Neural cell (in vitro differentiated cells): ENCODE data around the gene CGNL1. TPM values are rescaled to one million over a fixed set of nuclear protein-coding genes. Genes with fewer than 3 reads are reported as not detected.

Experiments used
- H2AFZ ChIP-seq: fragments of 200-600, 300-800 bp; sonication (generic), shearing (Covaris generic); 2 replicates; pipeline ENCODE4 v1.6.0; 2014; ENCODE audit warnings: low read depth, mild to moderate bottlenecking, antibody characterized with exemption, low read length, moderate library complexity
- H3F3A ChIP-seq: fragments of 200-600 bp; shearing (Covaris generic); 2 replicates; pipeline ENCODE4 v1.6.1; 2016; ENCODE audit warnings: mild to moderate bottlenecking, moderate library complexity, mixed read lengths, antibody characterized with exemption, low read length; ENCODE audit not compliant: insufficient read depth, poor library complexity, severe bottlenecking
- H3K27ac ChIP-seq: fragments of 200-600, 300-800 bp; sonication (generic), shearing (Covaris generic); 2 replicates; pipeline ENCODE4 v1.5.1; 2014; ENCODE audit warnings: mild to moderate bottlenecking, low read length, moderate library complexity
- H3K27me3 ChIP-seq: fragments of 300-800, 200-600 bp; sonication (generic), shearing (Covaris generic); 2 replicates; pipeline ENCODE4 v1.6.0; 2014; ENCODE audit warnings: mild to moderate bottlenecking, low read depth, low read length, moderate library complexity; ENCODE audit not compliant: insufficient read depth
- H3K36me3 ChIP-seq: fragments of 300-800, 200-600 bp; sonication (generic), shearing (Covaris generic); 2 replicates; pipeline ENCODE4 v1.5.1; 2014; ENCODE audit warnings: mild to moderate bottlenecking, antibody characterized with exemption, low read length, moderate library complexity; ENCODE audit not compliant: insufficient read depth
- H3K4me2 ChIP-seq: fragments of 300-800, 200-600 bp; sonication (generic), shearing (Covaris generic); 2 replicates; pipeline ENCODE4 v1.6.0; 2014; ENCODE audit warnings: mild to moderate bottlenecking, low read length
- H3K4me3 ChIP-seq: fragments of 300-800, 200-600 bp; sonication (generic), shearing (Covaris generic); 2 replicates; pipeline ENCODE4 v1.5.1; 2014; ENCODE audit warnings: mild to moderate bottlenecking, low read length, moderate library complexity
- H3K79me2 ChIP-seq: fragments of 200-600 bp; shearing (Covaris generic); replicated peaks from 2 replicates; pipeline ENCODE4 v1.6.0; 2014; ENCODE audit warnings: mild to moderate bottlenecking, low read length, moderate library complexity; ENCODE audit not compliant: insufficient read depth
- H3K9ac ChIP-seq: fragments of 300-800, 200-600 bp; sonication (generic), shearing (Covaris generic); 2 replicates; pipeline ENCODE4 v1.6.1; 2016; ENCODE audit warnings: mild to moderate bottlenecking, low read length, mixed read lengths
- H3K9me2 ChIP-seq: fragments of 200-600 bp; shearing (Covaris generic); 2 replicates; pipeline ENCODE4 v1.6.1; 2016; ENCODE audit warnings: mild to moderate bottlenecking, low read length, mixed read lengths; ENCODE audit not compliant: insufficient read depth
- H3K9me3 ChIP-seq: fragments of 200-600, 300-800 bp; sonication (generic), shearing (Covaris generic); 2 replicates; pipeline ENCODE4 v1.6.1; 2016; ENCODE audit warnings: mild to moderate bottlenecking, mixed run types, low read length, moderate library complexity, mixed read lengths
- H4K20me1 ChIP-seq: fragments of 200-600 bp; shearing (Covaris generic); 2 replicates; pipeline ENCODE4 v1.6.1; 2016; ENCODE audit warnings: mild to moderate bottlenecking, mixed run types; ENCODE audit not compliant: insufficient read depth
- EP300 ChIP-seq: fragments of 450-650 bp; conservative IDR thresholded peaks from 2 replicates; pipeline ENCODE4 v1.6.1; 2014; ENCODE audit warnings: antibody characterized with exemption, mild to moderate bottlenecking, moderate library complexity; ENCODE audit not compliant: poor library complexity, severe bottlenecking
- EZH2 ChIP-seq: fragments of 200-600, 300-800 bp; shearing (Covaris generic), sonication (generic); IDR thresholded peaks from 2 replicates; pipeline ENCODE4 v1.6.1; 2014; ENCODE audit warnings: antibody characterized with exemption, low read length, borderline replicate concordance, mild to moderate bottlenecking; ENCODE audit not compliant: insufficient read depth, poor library complexity, severe bottlenecking
- MXI1 ChIP-seq: fragments of 450-650 bp; conservative IDR thresholded peaks from 2 replicates; pipeline ENCODE4 v1.6.1; 2014; ENCODE audit warnings: antibody characterized with exemption, mild to moderate bottlenecking; ENCODE audit not compliant: poor library complexity, severe bottlenecking
- POLR2AphosphoS5 ChIP-seq: IDR thresholded peaks from 2 replicates; pipeline ENCODE4 v1.6.1; 2012
- RAD21 ChIP-seq: fragments of 450-650 bp; conservative IDR thresholded peaks from 2 replicates; pipeline ENCODE4 v1.6.1; 2014; ENCODE audit warnings: antibody characterized with exemption, mild to moderate bottlenecking, moderate library complexity
- SMC3 ChIP-seq: fragments of 450-650 bp; conservative IDR thresholded peaks from 2 replicates; pipeline ENCODE4 v1.6.1; 2014; ENCODE audit warnings: antibody characterized with exemption, mild to moderate bottlenecking, moderate library complexity; ENCODE audit not compliant: poor library complexity
- TAF1 ChIP-seq: IDR thresholded peaks from 2 replicates; pipeline ENCODE4 v1.6.1; 2012; ENCODE audit warnings: low read depth
- polyA plus RNA-seq: library from polyadenylated mRNA; depleted of rRNA; stranded (reverse); fragments of >200 nt; gene quantifications from 2 replicates; pipeline ENCODE4 v1.2.3, GENCODE V29; 2014
- TF ChIP-seq, protein P1 (sequence below): fragments of 450-650 bp; IDR thresholded peaks from 2 replicates; pipeline ENCODE4 v1.5.1; 2014; ENCODE audit warnings: antibody characterized with exemption, mild to moderate bottlenecking, moderate library complexity; ENCODE audit not compliant: poor library complexity, severe bottlenecking
- TF ChIP-seq, protein P2 (sequence below): IDR thresholded peaks from 2 replicates; pipeline ENCODE4 v1.6.1; 2012; ENCODE audit warnings: borderline replicate concordance

CGNL1 gene
- polyA plus RNA-seq, 1 donor from 2014 or later, result 0.26 TPM

GRCh38 chr15:57356178-57356577 lies 20.1 kb upstream of the CGNL1 start:
- Histone ChIP-seq H2AFZ (no peak overlapping the region), H4K20me1 (no peaks in the 10 kb centered on the region), H3K36me3 (no peaks in the 10 kb centered on the region), H3K27ac (no peak overlapping the region), H3K79me2 (no peaks in the 10 kb centered on the region), H3K9me3 (no peaks in the 10 kb centered on the region), H3F3A (no peaks in the 10 kb centered on the region), H3K9me2 (no peaks in the 10 kb centered on the region), H3K4me3 (no peak overlapping the region), H3K27me3 (no peaks in the 10 kb centered on the region), H3K4me2 (no peak overlapping the region), H3K9ac (no peak overlapping the region)
- TF ChIP-seq RAD21 (no peak), EZH2 (no peak), MXI1 (no peak), POLR2AphosphoS5 (no peak), TAF1 (no peak), EP300 (no peak), SMC3 (no peak)
- TF ChIP-seq, protein P1, sequence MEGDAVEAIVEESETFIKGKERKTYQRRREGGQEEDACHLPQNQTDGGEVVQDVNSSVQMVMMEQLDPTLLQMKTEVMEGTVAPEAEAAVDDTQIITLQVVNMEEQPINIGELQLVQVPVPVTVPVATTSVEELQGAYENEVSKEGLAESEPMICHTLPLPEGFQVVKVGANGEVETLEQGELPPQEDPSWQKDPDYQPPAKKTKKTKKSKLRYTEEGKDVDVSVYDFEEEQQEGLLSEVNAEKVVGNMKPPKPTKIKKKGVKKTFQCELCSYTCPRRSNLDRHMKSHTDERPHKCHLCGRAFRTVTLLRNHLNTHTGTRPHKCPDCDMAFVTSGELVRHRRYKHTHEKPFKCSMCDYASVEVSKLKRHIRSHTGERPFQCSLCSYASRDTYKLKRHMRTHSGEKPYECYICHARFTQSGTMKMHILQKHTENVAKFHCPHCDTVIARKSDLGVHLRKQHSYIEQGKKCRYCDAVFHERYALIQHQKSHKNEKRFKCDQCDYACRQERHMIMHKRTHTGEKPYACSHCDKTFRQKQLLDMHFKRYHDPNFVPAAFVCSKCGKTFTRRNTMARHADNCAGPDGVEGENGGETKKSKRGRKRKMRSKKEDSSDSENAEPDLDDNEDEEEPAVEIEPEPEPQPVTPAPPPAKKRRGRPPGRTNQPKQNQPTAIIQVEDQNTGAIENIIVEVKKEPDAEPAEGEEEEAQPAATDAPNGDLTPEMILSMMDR, result no peak
- TF ChIP-seq, protein P2, sequence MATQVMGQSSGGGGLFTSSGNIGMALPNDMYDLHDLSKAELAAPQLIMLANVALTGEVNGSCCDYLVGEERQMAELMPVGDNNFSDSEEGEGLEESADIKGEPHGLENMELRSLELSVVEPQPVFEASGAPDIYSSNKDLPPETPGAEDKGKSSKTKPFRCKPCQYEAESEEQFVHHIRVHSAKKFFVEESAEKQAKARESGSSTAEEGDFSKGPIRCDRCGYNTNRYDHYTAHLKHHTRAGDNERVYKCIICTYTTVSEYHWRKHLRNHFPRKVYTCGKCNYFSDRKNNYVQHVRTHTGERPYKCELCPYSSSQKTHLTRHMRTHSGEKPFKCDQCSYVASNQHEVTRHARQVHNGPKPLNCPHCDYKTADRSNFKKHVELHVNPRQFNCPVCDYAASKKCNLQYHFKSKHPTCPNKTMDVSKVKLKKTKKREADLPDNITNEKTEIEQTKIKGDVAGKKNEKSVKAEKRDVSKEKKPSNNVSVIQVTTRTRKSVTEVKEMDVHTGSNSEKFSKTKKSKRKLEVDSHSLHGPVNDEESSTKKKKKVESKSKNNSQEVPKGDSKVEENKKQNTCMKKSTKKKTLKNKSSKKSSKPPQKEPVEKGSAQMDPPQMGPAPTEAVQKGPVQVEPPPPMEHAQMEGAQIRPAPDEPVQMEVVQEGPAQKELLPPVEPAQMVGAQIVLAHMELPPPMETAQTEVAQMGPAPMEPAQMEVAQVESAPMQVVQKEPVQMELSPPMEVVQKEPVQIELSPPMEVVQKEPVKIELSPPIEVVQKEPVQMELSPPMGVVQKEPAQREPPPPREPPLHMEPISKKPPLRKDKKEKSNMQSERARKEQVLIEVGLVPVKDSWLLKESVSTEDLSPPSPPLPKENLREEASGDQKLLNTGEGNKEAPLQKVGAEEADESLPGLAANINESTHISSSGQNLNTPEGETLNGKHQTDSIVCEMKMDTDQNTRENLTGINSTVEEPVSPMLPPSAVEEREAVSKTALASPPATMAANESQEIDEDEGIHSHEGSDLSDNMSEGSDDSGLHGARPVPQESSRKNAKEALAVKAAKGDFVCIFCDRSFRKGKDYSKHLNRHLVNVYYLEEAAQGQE, result no peak

- Histone ChIP-seq H3K36me3 (no peaks in the 10 kb centered on the region), H3K4me3 (no peak overlapping the region), H3K9me2 (no peaks in the 10 kb centered on the region), H3K27ac (no peak overlapping the region), H3K79me2 (no peaks in the 10 kb centered on the region), H3K9me3 (no peaks in the 10 kb centered on the region), H4K20me1 (no peaks in the 10 kb centered on the region), H3K4me2 (no peak overlapping the region), H2AFZ (no peak overlapping the region), H3K27me3 (no peaks in the 10 kb centered on the region), H3K9ac (no peak overlapping the region), H3F3A (no peaks in the 10 kb centered on the region)
- TF ChIP-seq, protein P2, result no peak
- TF ChIP-seq SMC3 (no peak), RAD21 (no peak), EP300 (no peak), POLR2AphosphoS5 (no peak), MXI1 (no peak)
- TF ChIP-seq, protein P1, result no peak
Measured at GRCh38 chr15:57356636-57357035, 19.7 kb upstream of the CGNL1 start.
